GM12878 (cell line): ENCODE data around the gene DYNLT3. TPM values are rescaled to one million over a fixed set of nuclear protein-coding genes. Genes with fewer than 3 reads are reported as not detected.

Experiments
- ATAC-seq: fragments of 200-7000 bp; cut with Tn5 transposase; 3 replicates; pipeline ENCODE4 v1.9.1; 2020; ENCODE audit warnings: mild to moderate bottlenecking, moderate library complexity
- BruUV-seq: library from RNA; stranded (reverse); fragments of 400-500 nt; replicated peaks from 2 replicates; lab custom pipeline; 2021; lab: Mats Ljungman, UMichigan
- CTCF ChIA-PET: fragments of 300-600 bp; sonication (Branson Sonifier 250); formaldehyde crosslinking; extraction: SDS; loops from one replicate; lab custom pipeline; 2021; ENCODE audit warnings: inconsistent platforms; lab: Yijun Ruan, JAX
- POLR2A ChIA-PET: fragments of 350-600 bp; formaldehyde crosslinking; extraction: SDS; loops from one replicate; lab custom pipeline; 2021; ENCODE audit warnings: inconsistent platforms; lab: Charles Lee
- RAD21 ChIA-PET: fragments of 300-600 bp; sonication (Branson Sonifier 250); formaldehyde crosslinking; loops from one replicate; lab custom pipeline; 2023; ENCODE audit warnings: antibody characterized with exemption; ENCODE audit not compliant: unreplicated experiment; lab: Charles Lee
- SMC1A ChIA-PET: fragments of 300-600 bp; sonication (Branson Sonifier 250); formaldehyde crosslinking; loops from one replicate; lab custom pipeline; 2023; ENCODE audit not compliant: unreplicated experiment, uncharacterized antibody; lab: Charles Lee
- DNase-seq: peaks from one replicate; pipeline ENCODE4 v3.0.0-alpha.2; 2011; ENCODE audit warnings: low read depth, low spot score
- FAIRE-seq: peaks from 3 replicates; lab custom pipeline; 2011; peaks lifted over from hg19 to GRCh38; lab: Jason Lieb, UNC
- H2AFZ ChIP-seq: 2 replicates; pipeline ENCODE4 v1.6.0; 2011; ENCODE audit warnings: low read depth, low read length, control low read depth; ENCODE audit not compliant: control insufficient read depth
- H3K27ac ChIP-seq: 2 replicates; pipeline ENCODE4 v1.5.1; 2011; ENCODE audit warnings: control low read depth; ENCODE audit not compliant: control insufficient read depth, insufficient read depth
- H3K27me3 ChIP-seq, 2 experiments: replicated peaks in 1 of 2; 2 replicates each; pipeline versions ENCODE4 v1.6.0 to v1.6.1; 2011; ENCODE audit warnings: low read length in 1 of 2; ENCODE audit not compliant: control insufficient read depth in 2 of 2, insufficient read depth in 2 of 2
- H3K36me3 ChIP-seq, 2 experiments: 2 replicates each; pipeline ENCODE4 v1.5.1; 2011; ENCODE audit warnings: low read length in 1 of 2; ENCODE audit not compliant: control insufficient read depth in 2 of 2, insufficient read depth in 2 of 2
- H3K4me1 ChIP-seq: 2 replicates; pipeline ENCODE4 v1.6.1; 2011; ENCODE audit warnings: mild to moderate bottlenecking, low read length, moderate library complexity, mixed read lengths; ENCODE audit not compliant: control insufficient read depth, insufficient read depth
- H3K4me2 ChIP-seq: 2 replicates; pipeline ENCODE4 v1.6.0; 2011; ENCODE audit warnings: control low read depth; ENCODE audit not compliant: control insufficient read depth, insufficient read depth
- H3K4me3 ChIP-seq: fragments of 200-600 bp; sonication (generic); 2 replicates; pipeline ENCODE4 v1.5.1; 2016
- H3K79me2 ChIP-seq: 2 replicates; pipeline ENCODE4 v1.6.0; 2011; ENCODE audit warnings: low read length; ENCODE audit not compliant: control insufficient read depth, insufficient read depth
- H3K9ac ChIP-seq: 2 replicates; pipeline ENCODE4 v1.8.0; 2011; ENCODE audit warnings: low read length, control low read depth, mixed read lengths; ENCODE audit not compliant: control insufficient read depth, insufficient read depth
- H3K9me3 ChIP-seq: replicated peaks from 3 replicates; pipeline ENCODE4 v1.5.1; 2011; ENCODE audit warnings: mild to moderate bottlenecking, low read length; ENCODE audit not compliant: control insufficient read depth, insufficient read depth
- H4K20me1 ChIP-seq: 2 replicates; pipeline ENCODE4 v1.6.0; 2011; ENCODE audit not compliant: control insufficient read depth, insufficient read depth
- ATF7 ChIP-seq: fragments of 450-650 bp; IDR thresholded peaks from 2 replicates; pipeline ENCODE4 v1.6.1; 2016; ENCODE audit warnings: low read depth, mild to moderate bottlenecking
- MTA3 ChIP-seq: IDR thresholded peaks from 2 replicates; pipeline ENCODE4 v1.6.1; 2012; ENCODE audit warnings: low read length, inconsistent platforms, borderline replicate concordance
- NKRF ChIP-seq: fragments of 450-650 bp; conservative IDR thresholded peaks from 2 replicates; pipeline ENCODE4 v1.6.1; 2017; ENCODE audit warnings: mild to moderate bottlenecking, moderate library complexity
- POLR2A ChIP-seq: IDR thresholded peaks from 2 replicates; pipeline ENCODE4 v1.6.1; 2011; ENCODE audit warnings: low read depth, mild to moderate bottlenecking, low read length
- POLR2AphosphoS2 ChIP-seq: IDR thresholded peaks from 2 replicates; pipeline ENCODE4 v1.6.1; 2011; ENCODE audit warnings: low read depth, mild to moderate bottlenecking, low read length, improper control_type of control experiment, moderate library complexity
- POU2F2 ChIP-seq: IDR thresholded peaks from 3 replicates; pipeline ENCODE4 v1.6.1; 2011; ENCODE audit warnings: low read depth, mild to moderate bottlenecking, low read length, borderline replicate concordance
- RELB ChIP-seq: fragments of 450-650 bp; IDR thresholded peaks from 2 replicates; pipeline ENCODE4 v1.6.1; 2017; ENCODE audit warnings: low read depth, mild to moderate bottlenecking, moderate library complexity
- ZBTB11 ChIP-seq: fragments of 450-650 bp; formaldehyde crosslinking; IDR thresholded peaks from 2 replicates; pipeline ENCODE4 v1.5.0; 2022; ENCODE audit warnings: mild to moderate bottlenecking, missing genetic modification characterization
- ZBTB40 ChIP-seq: fragments of 450-650 bp; IDR thresholded peaks from 2 replicates; pipeline ENCODE4 v1.6.1; 2016; ENCODE audit warnings: mild to moderate bottlenecking, moderate library complexity, borderline replicate concordance
- ZNF384 ChIP-seq: IDR thresholded peaks from 2 replicates; pipeline ENCODE4 v1.6.1; 2012; ENCODE audit warnings: low read depth, mild to moderate bottlenecking, low read length, improper control_type of control experiment, borderline replicate concordance
- WGBS: methylation state at CpG from one replicate; pipeline ENCODE4 v1.1.6; 2016; ENCODE audit warnings: low lambda C conversion rate; ENCODE audit not compliant: insufficient replicate concordance, insufficient coverage; ENCODE audit errors: missing lambda C conversion rate; 5-methylcytosine and 5-hydroxymethylcytosine counted together
- in situ Hi-C: fragments of 300-500 bp; cut with MboI; formaldehyde crosslinking; loops from 9 replicates; pipeline ENCODE4 v1.14.3; 2018; ENCODE audit warnings: mixed read lengths
- intact Hi-C: fragments of 100-400 bp; cut with micrococcal nuclease; formaldehyde crosslinking; loops from one replicate; pipeline ENCODE4 v1.14.2; 2022; ENCODE audit not compliant: unreplicated experiment
- polyA plus RNA-seq, 11 experiments: library from polyadenylated mRNA; depleted of rRNA in 4 of 11; unstranded in 6 of 11; stranded (reverse) in 5 of 11; fragments of >200 nt; fragmentation: Nextera tagmentation in 4 of 11; fragmentation: Illumina TruSeq in 1 of 11; extraction: Ambion mirVana in 4 of 11; extraction: Trizol in 1 of 11; gene quantifications; 1 replicate in 1 of 11; 2 replicates in 10 of 11; pipeline versions ENCODE4 v1.2.1 to v1.2.3, GENCODE V29; 2011 to 2016; ENCODE audit warnings: inconsistent platforms in 2 of 11, missing spikeins in 2 of 11, low read depth in 1 of 11
- total RNA-seq, 4 experiments: library from RNA; depleted of rRNA in 3 of 4; stranded (reverse); fragments of >200 nt in 3 of 4; fragmentation: Illumina TruSeq in 1 of 4; extraction: Trizol in 1 of 4; gene quantifications; 2 replicates each; pipeline versions ENCODE4 v1.2.1 to v1.2.3, GENCODE V29; 2013 to 2021

The DYNLT3 gene
- total and polyA plus RNA-seq, 10 of the 15 experiments (the other 5 are each of a cell fraction or from before 2014, with no cell fraction given) = 8.0 to 19.2 (median 12.8) TPM

GRCh38 chrX:37863728-37864127 lies 16.4 kb upstream of the DYNLT3 start:
- 22% methylated on average over 3 of the region's 3 CpGs for WGBS
- FAIRE-seq (no peak), ATAC-seq (no peak), DNase-seq (no peak)
- no peaks in the 10 kb centered on the region; the same call in 2 of the 3 replicates for H3K9me3 ChIP-seq
- CTCF ChIA-PET = no interaction called here
- no peaks in the 10 kb centered on the region for H3K4me1 ChIP-seq
- H3K9ac ChIP-seq = no peak overlapping the region
- no peaks in the 10 kb centered on the region for H3K36me3 ChIP-seq
- H3K4me3 ChIP-seq = no peak overlapping the region
- no peak overlapping the region for H2AFZ ChIP-seq
- in situ Hi-C loops = no loop called here
- POLR2A ChIA-PET = no interaction called here
- no peak overlapping the region for H3K4me2 ChIP-seq
- no peaks in the 10 kb centered on the region for H3K27me3 ChIP-seq
- RAD21 ChIA-PET = no interaction called here
- BruUV-seq = no TSS peak
- intact Hi-C loops = no loop called here
- H3K27ac ChIP-seq = no peak overlapping the region
- H4K20me1 ChIP-seq = no peaks in the 10 kb centered on the region
- H3K79me2 ChIP-seq = no peaks in the 10 kb centered on the region
- SMC1A ChIA-PET = interaction anchor here (1.5 kb wide), 1 partner anchor 9 kb away, joined by 3 read pairs; no protein-coding TSS in a partner anchor
- no peak for TF ChIP-seq ZBTB11
- no peak for TF ChIP-seq ZBTB40
- no peak for TF ChIP-seq NKRF
- no peak for TF ChIP-seq ZNF384
- TF ChIP-seq POLR2AphosphoS2 = no peak
- no peak for TF ChIP-seq POLR2A
- TF ChIP-seq RELB = no peak
- TF ChIP-seq MTA3 = no peak
- TF ChIP-seq POU2F2 = no peak
- TF ChIP-seq ATF7 = no peak
